Suppressor macrophage (primary cell): ENCODE results near the gene PPP1R36.

Experiments
- DNase-seq, 4 experiments: peaks; one replicate each; pipeline ENCODE4 v3.0.0-alpha.2; 2020 to 2022
- total RNA-seq, 17 experiments: gene quantifications; one replicate each; lab custom pipeline; 2026; ENCODE audit warnings: mixed read lengths in 6 of 17, inconsistent platforms in 3 of 17; lab: John Stamatoyannopoulos, UW

The PPP1R36 gene, protein sequence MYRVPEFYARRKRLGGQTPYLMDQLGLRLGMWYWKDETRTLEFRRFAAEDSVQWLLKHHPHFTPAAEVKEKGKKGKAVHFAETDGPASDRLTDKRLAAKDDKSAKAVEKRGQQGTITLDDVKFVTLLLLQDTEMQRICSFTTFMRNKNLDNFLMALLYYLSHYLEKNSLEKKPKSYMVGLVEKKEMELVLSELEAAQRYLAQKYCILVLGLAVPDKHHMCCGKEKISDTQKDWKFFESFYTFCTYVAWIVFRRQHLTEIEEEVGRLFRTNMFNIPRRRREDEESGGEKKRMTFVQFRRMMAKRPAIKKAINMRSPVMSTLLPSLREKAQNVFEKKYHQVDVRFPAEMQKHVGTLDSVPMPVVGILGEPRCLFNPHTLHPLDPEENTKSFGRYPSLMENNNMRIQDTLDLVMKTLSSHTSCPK
- 0 to 1.7 (median 0.31) reads per million in 17 experiments for total RNA-seq

- peak; percentile 35 to 70 (median 53) for DNase-seq
These were observed at the start of gene PPP1R36 for GRCh38 chr14:64549791-64550620. Gene PPP1R36 (plus strand): TSS chr14:64549961. CDS start chr14:64549998, 37 bp downstream.

- no peak for DNase-seq
These were observed 49.7 kb upstream of the PPP1R36 start for GRCh38 chr14:64500088-64500487.

GRCh38 chr14:64501411-64502171, 48.2 kb upstream of the PPP1R36 start:
- DNase-seq = peak; percentile 38 to 52 (median 49)

- DNase-seq = no peak
These were observed 47.3 kb upstream of the PPP1R36 start for GRCh38 chr14:64502456-64502855.

GRCh38 chr14:64502887-64503433, 46.8 kb upstream of the PPP1R36 start:
- peak in 1 of 4 experiments; percentile 19 for DNase-seq

- peak; percentile 97 to 99 (median 98) for DNase-seq
These were observed 46.1 kb upstream of the PPP1R36 start, which contains the start of gene ZBTB25 for GRCh38 chr14:64503434-64504309. Gene ZBTB25 (minus strand): TSS chr14:64503838. CDS start chr14:64490533, 13,305 bp downstream.

DNA sequence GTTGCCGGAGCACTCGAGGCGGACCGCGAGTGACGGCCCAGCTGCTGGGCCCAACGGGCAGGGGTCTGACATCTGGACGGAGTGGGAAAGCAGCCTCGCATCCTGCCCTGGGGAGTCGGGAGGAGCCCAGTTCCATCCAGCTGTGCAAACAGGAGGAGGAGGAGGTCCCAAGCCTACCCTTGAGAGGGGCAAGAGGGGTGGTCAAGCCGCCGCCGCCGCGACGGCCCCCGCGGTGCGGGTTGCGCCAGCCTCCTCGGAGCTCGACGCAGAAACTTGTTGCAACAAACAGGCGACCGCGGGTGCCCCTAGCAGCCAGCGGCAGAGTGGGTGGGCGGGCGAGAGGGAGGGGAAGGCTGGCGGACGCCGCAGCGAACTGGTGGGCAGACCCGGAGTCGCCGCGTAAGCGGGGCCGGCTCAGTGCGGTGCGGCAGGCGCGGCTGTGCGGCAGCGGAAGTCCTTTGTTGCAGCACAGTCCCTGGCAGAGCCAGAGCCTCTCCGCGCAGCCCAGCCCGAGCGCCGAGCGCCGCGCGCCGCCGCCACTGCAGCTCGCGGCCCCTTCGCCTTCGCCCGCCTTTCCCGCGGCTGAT, 45.4 kb upstream of the PPP1R36 start, which contains the start of gene ZBTB1:
Gene ZBTB1 (plus strand): TSS at position 461 of the 587 bp plus-strand sequence. CDS start 16,735 bp downstream, outside the sequence.
- peak; percentile 95 to 98 (median 97) for DNase-seq

DNA sequence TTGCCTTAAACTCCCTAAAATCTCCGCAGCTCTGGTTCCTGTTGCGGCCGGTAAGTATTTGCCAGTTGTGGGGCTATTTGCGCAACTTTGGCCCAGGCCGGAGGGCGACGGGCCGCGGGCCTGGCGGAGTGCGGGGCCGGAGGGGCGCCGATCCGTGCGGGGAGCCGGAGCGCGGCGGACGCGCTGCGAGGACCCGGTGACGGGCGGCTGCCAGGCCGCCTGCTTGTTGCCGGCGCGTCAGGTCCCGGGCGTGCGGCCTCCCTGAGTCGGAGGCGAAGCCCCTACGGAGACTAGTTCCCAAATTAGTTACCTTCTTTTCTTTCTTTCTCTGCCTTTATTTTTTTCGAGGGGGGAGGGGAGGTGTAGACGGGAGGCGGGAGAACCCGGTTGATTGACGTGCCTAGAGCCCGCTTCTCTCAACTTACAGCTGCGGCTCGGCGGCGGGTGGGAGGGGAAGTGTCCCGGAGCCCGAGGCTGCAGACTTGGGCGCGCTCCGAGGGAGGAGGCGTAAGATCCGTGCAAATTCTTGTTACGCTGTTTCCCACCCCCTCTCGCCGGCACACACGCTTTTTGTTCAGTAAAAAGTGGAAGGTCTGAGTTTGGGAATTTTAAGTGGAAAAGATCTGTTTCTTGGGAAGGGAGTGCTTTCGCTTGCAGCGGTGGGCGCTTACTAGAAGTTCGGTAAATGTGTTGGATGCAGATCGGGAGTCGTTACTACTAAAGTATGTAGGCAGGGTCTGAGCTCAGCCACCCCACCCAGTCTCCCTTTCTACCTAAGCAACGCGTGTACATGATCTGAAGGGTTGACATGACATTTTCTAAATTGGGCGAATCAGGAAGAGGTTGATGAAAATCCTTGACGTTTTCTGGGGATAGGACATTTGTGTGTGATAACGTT, 44.6 kb upstream of the PPP1R36 start:
- DNase-seq = peak; percentile 90 to 96 (median 93)

DNA sequence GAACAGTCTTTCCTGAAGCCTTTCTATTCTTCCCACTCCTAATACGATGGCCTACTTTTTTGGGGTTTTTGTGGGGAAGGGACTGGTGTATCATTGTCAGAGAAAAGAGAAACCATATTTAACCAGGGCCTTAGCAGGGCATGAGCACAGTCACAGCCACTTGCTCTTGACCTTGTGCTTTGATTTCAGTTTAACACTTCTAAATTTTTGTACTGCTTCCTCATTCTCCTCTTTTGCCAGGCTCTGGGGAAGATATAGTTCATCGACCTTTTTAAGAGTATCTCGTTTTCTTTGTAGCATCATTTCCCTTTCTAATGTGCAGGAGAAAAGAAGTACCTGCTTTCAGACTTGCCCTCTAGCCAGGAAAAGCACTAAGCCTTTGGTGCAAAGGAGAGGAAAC, 43.0 kb upstream of the PPP1R36 start:
- peak in 3 of 4 experiments; percentile 39 to 65 (median 63) for DNase-seq

- DNase-seq = no peak
These were observed 42.2 kb upstream of the PPP1R36 start for GRCh38 chr14:64507376-64508156.

DNA sequence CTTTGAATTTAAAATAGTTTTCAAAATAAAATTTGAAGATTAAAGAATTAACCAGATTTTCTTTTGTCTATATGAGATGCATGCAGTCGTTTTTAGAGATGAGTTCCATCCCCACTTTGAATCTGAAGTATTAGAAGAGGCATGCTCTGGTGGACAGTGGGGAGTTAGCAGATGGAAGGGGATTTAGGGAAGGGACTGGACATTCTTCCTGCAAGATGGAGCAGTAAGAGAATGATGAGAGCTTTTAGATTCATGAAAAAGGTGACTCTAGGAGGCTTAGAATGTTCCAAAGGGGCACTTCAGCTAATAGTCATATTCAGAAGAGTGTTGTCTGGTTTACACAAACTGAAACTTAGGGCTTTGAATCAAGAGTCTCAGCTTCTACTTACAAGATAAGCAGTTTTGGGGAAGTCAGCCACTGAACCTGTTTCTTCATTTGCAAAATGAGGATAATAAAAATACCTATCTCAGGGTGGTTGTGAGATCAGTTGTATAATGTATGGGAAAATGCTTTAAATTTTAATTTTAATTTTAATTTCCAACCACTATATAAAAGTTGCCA, 41.5 kb upstream of the PPP1R36 start:
- no peak for DNase-seq

DNA sequence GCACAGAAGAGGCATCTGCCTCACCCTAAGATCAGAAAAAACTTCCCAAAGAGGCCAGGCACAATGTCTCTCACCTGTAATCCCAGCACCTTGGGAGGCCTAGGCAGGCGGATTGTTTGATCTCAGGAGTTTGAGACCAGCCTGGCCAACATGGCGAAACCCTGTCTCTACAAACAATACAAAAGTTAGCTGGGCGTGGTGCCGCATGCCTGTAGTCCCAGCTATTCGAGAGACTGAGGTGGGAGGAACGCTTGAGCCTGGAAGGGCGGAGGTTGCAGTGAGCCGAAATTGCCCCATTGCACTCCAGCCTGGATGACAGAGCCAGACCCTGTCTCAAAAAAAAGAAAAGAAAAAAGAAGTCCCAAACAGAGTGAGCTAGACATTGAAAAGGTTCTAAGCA, 40.7 kb upstream of the PPP1R36 start:
- no peak for DNase-seq

GRCh38 chr14:64510825-64511671, 38.7 kb upstream of the PPP1R36 start:
- peak; percentile 85 to 89 (median 86) for DNase-seq

- DNase-seq = no peak
These were observed 36.5 kb upstream of the PPP1R36 start for GRCh38 chr14:64513271-64513670.

GRCh38 chr14:64515053-64515452, 34.7 kb upstream of the PPP1R36 start:
- no peak for DNase-seq

GRCh38 chr14:64516969-64517368, 32.8 kb upstream of the PPP1R36 start:
- no peak for DNase-seq

DNA sequence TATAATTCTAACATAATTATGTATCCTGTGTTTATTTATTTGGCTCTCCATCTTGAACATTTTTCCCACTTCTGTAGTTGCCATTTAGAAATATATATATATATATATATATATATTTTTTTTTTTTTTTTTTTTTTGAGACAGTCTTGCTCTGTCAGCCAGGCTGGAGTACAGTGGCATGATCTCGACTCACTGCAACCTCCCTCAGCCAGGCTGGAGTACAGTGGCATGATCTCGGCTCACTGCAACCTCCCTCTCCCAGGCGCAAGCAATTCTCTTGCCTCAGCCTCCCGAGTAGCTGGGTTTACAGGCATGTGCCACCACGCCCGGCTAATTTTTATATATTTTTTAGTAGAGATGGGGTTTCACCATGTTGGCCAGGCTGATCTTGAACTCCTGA, 32.1 kb upstream of the PPP1R36 start:
- DNase-seq = peak in 3 of 4 experiments; percentile 38 to 48 (median 48)
